ENCODE results near the gene UQCRFS1. TPM values are rescaled to one million over a fixed set of nuclear protein-coding genes. Genes with fewer than 3 reads are reported as not detected.

UQCRFS1 gene
- polyA plus RNA-seq, 1 donor (not counting 4 experiments of a cell fraction or from before 2014, with no cell fraction given), result 60.0 TPM

DNA sequence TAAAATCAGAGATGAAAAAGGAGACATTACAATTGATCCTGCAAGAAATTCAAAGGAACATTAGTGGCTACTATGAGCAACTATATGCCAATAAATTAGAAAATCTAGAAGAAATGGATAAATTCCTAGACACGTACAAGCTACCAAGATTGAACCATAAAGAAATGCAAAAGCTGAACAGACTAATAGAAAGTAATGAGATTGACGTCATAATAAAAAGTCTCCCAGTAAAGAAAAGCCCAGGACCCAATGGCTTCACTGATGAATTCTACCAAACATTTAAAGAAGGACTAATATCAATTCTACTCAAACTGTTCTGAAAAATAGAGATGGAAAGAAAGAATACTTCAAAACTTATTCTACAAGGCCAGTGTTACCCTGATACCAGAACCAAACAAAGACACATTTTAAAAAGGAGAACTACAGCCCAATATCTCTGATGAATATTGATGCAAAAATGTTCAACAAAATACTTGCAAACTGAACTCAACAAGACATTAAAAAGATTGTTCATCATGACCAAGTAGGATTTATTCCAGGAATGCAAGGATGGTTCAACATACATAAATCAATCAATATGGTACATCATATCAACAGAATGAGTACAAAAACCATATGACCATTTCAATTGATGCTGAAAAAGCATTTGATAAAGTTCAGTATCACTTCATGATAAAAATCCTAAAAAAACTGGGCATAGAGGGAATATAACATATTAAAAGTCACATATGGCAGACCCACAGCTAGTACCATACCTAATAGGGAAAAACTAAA lies 35.8 kb downstream of the UQCRFS1 start:
- dilution Hi-C loops (cut with MboI; ENCODE audit: extremely low pct_ligation_motif_present, low sequenced_read_pairs), result no loop called here
- no peak for DNase-seq (ENCODE audit: low read depth, low spot score)
- no peak overlapping the region for H3K4me2 ChIP-seq (ENCODE audit: control insufficient read depth, extremely low read depth, insufficient read depth, low read depth, low read length)
- H3K4me3 ChIP-seq (ENCODE audit: control insufficient read depth in 2 of 3, extremely low read depth in 1 of 3, insufficient read depth in 2 of 3, low read depth in 1 of 3, low read length in 3 of 3), result no peak overlapping the region
- no peaks in the 10 kb centered on the region for H3K79me2 ChIP-seq (ENCODE audit: control insufficient read depth, insufficient read depth, low read length)
- no peaks in the 10 kb centered on the region for H3K27me3 ChIP-seq (ENCODE audit: control insufficient read depth, extremely low read depth, insufficient read depth, low read length)
- H3K36me3 ChIP-seq (ENCODE audit: control insufficient read depth in 2 of 2, extremely low read depth in 1 of 2, insufficient read depth in 2 of 2, low read length in 2 of 2), result no peaks in the 10 kb centered on the region
- TF ChIP-seq, protein P1, sequence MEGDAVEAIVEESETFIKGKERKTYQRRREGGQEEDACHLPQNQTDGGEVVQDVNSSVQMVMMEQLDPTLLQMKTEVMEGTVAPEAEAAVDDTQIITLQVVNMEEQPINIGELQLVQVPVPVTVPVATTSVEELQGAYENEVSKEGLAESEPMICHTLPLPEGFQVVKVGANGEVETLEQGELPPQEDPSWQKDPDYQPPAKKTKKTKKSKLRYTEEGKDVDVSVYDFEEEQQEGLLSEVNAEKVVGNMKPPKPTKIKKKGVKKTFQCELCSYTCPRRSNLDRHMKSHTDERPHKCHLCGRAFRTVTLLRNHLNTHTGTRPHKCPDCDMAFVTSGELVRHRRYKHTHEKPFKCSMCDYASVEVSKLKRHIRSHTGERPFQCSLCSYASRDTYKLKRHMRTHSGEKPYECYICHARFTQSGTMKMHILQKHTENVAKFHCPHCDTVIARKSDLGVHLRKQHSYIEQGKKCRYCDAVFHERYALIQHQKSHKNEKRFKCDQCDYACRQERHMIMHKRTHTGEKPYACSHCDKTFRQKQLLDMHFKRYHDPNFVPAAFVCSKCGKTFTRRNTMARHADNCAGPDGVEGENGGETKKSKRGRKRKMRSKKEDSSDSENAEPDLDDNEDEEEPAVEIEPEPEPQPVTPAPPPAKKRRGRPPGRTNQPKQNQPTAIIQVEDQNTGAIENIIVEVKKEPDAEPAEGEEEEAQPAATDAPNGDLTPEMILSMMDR (optimal IDR thresholded peaks at IDR 0.05 in 1 of 3, IDR thresholded peaks at IDR 0.05 in 1 of 3, conservative IDR thresholded peaks at IDR 0.05 in 1 of 3; ENCODE audit: extremely low read depth in 1 of 3, insufficient read depth in 2 of 3, low read length in 3 of 3), result no peak
- no peak for TF ChIP-seq EZH2 (IDR thresholded peaks at IDR 0.05; ENCODE audit: low read length)
- FAIRE-seq, result no peak
- H4K20me1 ChIP-seq (ENCODE audit: control insufficient read depth, extremely low read depth, insufficient read depth, low read length), result no peaks in the 10 kb centered on the region
- no peaks in the 10 kb centered on the region for H3K9me3 ChIP-seq (ENCODE audit: control insufficient read depth, low read depth, low read length)
- no peak overlapping the region for H3K27ac ChIP-seq (ENCODE audit: control insufficient read depth, insufficient read depth, low read length)
- H3K4me1 ChIP-seq (ENCODE audit: control insufficient read depth, extremely low read depth, insufficient read depth, low read length), result no peaks in the 10 kb centered on the region
- no peak overlapping the region for H3K9ac ChIP-seq (ENCODE audit: control insufficient read depth, extremely low read depth, insufficient read depth, low read length)
- H3K9me1 ChIP-seq (ENCODE audit: control insufficient read depth, extremely low read depth, insufficient read depth, low read length), result no peaks in the 10 kb centered on the region
- H2AFZ ChIP-seq (ENCODE audit: control insufficient read depth, low read length), result no peak overlapping the region

DNA sequence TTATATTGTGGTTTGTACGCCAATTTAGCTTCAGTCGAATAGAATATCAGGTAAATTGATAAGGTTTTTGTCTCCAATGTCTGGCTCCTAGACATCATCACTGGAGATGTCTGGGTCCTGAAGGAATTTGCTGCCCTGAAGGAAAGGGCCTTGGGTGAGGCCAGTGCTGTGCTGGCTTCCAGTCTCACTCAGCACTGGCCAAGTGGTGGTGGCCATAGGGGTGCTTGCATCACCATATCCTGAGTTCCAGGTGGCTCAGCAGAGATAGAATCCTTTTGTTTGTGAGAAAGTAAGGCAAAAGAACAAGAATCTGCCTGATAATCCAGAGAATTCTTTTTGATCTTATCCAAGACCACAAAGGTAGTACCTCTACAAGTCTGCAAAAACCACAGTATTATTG lies 39.1 kb downstream of the UQCRFS1 start:
- FAIRE-seq (no peak), DNase-seq (ENCODE audit: low read depth, low spot score) (no peak)
- dilution Hi-C loops (cut with MboI; ENCODE audit: extremely low pct_ligation_motif_present, low sequenced_read_pairs), result no loop called here

More for the DNA sequence above, 39.1 kb downstream of the UQCRFS1 start:
- Histone ChIP-seq H4K20me1 (ENCODE audit: control insufficient read depth, extremely low read depth, insufficient read depth, low read length) (no peaks in the 10 kb centered on the region), H3K9me3 (ENCODE audit: control insufficient read depth, low read depth, low read length) (no peaks in the 10 kb centered on the region), H3K4me1 (ENCODE audit: control insufficient read depth, extremely low read depth, insufficient read depth, low read length) (no peaks in the 10 kb centered on the region), H3K27me3 (ENCODE audit: control insufficient read depth, extremely low read depth, insufficient read depth, low read length) (no peaks in the 10 kb centered on the region), H3K27ac (ENCODE audit: control insufficient read depth, insufficient read depth, low read length) (no peak overlapping the region), H3K36me3 (ENCODE audit: control insufficient read depth in 2 of 2, extremely low read depth in 1 of 2, insufficient read depth in 2 of 2, low read length in 2 of 2) (no peaks in the 10 kb centered on the region), H2AFZ (ENCODE audit: control insufficient read depth, low read length) (no peak overlapping the region), H3K79me2 (ENCODE audit: control insufficient read depth, insufficient read depth, low read length) (no peaks in the 10 kb centered on the region), H3K4me2 (ENCODE audit: control insufficient read depth, extremely low read depth, insufficient read depth, low read depth, low read length) (no peak overlapping the region), H3K9me1 (ENCODE audit: control insufficient read depth, extremely low read depth, insufficient read depth, low read length) (no peaks in the 10 kb centered on the region), H3K9ac (ENCODE audit: control insufficient read depth, extremely low read depth, insufficient read depth, low read length) (no peak overlapping the region), H3K4me3 (ENCODE audit: control insufficient read depth in 2 of 3, extremely low read depth in 1 of 3, insufficient read depth in 2 of 3, low read depth in 1 of 3, low read length in 3 of 3) (no peak overlapping the region)
- TF ChIP-seq, protein P1 (optimal IDR thresholded peaks at IDR 0.05 in 1 of 3, IDR thresholded peaks at IDR 0.05 in 1 of 3, conservative IDR thresholded peaks at IDR 0.05 in 1 of 3; ENCODE audit: extremely low read depth in 1 of 3, insufficient read depth in 2 of 3, low read length in 3 of 3), result no peak
- TF ChIP-seq EZH2 (IDR thresholded peaks at IDR 0.05; ENCODE audit: low read length), result no peak
